H9 (cell line): ENCODE data around the gene AP2A2. TPM values are rescaled to one million over a fixed set of nuclear protein-coding genes. Genes with fewer than 3 reads are reported as not detected.

Source experiments
- DNase-seq: peaks from one replicate; pipeline ENCODE4 v3.0.0-alpha.2; 2017
- H2AFZ ChIP-seq: one replicate; pipeline ENCODE4 v1.6.1; 2013; ENCODE audit warnings: mild to moderate bottlenecking, low read length, control low read depth, moderate library complexity
- H2AK5ac ChIP-seq: 2 replicates; pipeline ENCODE4 v1.6.1; 2013; ENCODE audit warnings: low read length, control low read depth, mixed read lengths; ENCODE audit not compliant: insufficient read length
- H2BK120ac ChIP-seq: one replicate; pipeline ENCODE4 v1.6.1; 2013; ENCODE audit warnings: low read depth, mild to moderate bottlenecking, low read length, control low read depth, inconsistent platforms; ENCODE audit not compliant: poor library complexity, severe bottlenecking
- H2BK12ac ChIP-seq: 2 replicates; pipeline ENCODE4 v1.6.1; 2013; ENCODE audit warnings: low read length, control low read depth, mixed read lengths, low read depth; ENCODE audit not compliant: insufficient read length
- H2BK15ac ChIP-seq: 2 replicates; pipeline ENCODE4 v1.6.1; 2013; ENCODE audit warnings: low read depth, low read length, control low read depth
- H2BK20ac ChIP-seq: one replicate; pipeline ENCODE4 v1.6.1; 2013; ENCODE audit warnings: low read depth, mild to moderate bottlenecking, low read length, control low read depth, inconsistent platforms; ENCODE audit not compliant: poor library complexity, severe bottlenecking
- H2BK5ac ChIP-seq: 2 replicates; pipeline ENCODE4 v1.6.1; 2013; ENCODE audit warnings: low read length, control low read depth, mixed read lengths; ENCODE audit not compliant: insufficient read length
- H3K14ac ChIP-seq: 2 replicates; pipeline ENCODE4 v1.6.1; 2013; ENCODE audit warnings: low read length, control low read depth; ENCODE audit not compliant: insufficient read depth
- H3K18ac ChIP-seq: 2 replicates; pipeline ENCODE4 v1.6.1; 2013; ENCODE audit warnings: low read depth, mild to moderate bottlenecking, mixed read lengths, low read length, control low read depth; ENCODE audit not compliant: insufficient read length
- H3K23ac ChIP-seq: 2 replicates; pipeline ENCODE4 v1.6.1; 2013; ENCODE audit warnings: low read length, control low read depth, mixed read lengths, low read depth; ENCODE audit not compliant: insufficient read length
- H3K23me2 ChIP-seq: 2 replicates; pipeline ENCODE4 v1.6.1; 2013; ENCODE audit warnings: low read depth, mild to moderate bottlenecking, mixed read lengths, low read length, control low read depth; ENCODE audit not compliant: insufficient read length, poor library complexity, severe bottlenecking
- H3K27ac ChIP-seq: 2 replicates; pipeline ENCODE4 v1.5.1; 2013; ENCODE audit warnings: low read length, control low read depth, mixed read lengths, low read depth; ENCODE audit not compliant: insufficient read length
- H3K27me3 ChIP-seq: 2 replicates; pipeline ENCODE4 v1.6.1; 2013; ENCODE audit warnings: low read length, control low read depth, inconsistent platforms; ENCODE audit not compliant: insufficient read depth
- H3K4ac ChIP-seq: 2 replicates; pipeline ENCODE4 v1.6.1; 2013; ENCODE audit warnings: low read depth, mild to moderate bottlenecking, control low read depth, inconsistent platforms, low read length, moderate library complexity
- H3K4me1 ChIP-seq: 2 replicates; pipeline ENCODE4 v1.6.1; 2013; ENCODE audit warnings: low read length, control low read depth, inconsistent platforms; ENCODE audit not compliant: insufficient read depth
- H3K4me2 ChIP-seq: 2 replicates; pipeline ENCODE4 v1.6.1; 2013; ENCODE audit warnings: low read length, control low read depth, mixed read lengths; ENCODE audit not compliant: insufficient read length, insufficient read depth
- H3K56ac ChIP-seq: 2 replicates; pipeline ENCODE4 v1.6.1; 2013; ENCODE audit warnings: low read depth, mild to moderate bottlenecking, mixed read lengths, low read length, control low read depth; ENCODE audit not compliant: insufficient read length
- H3K79me1 ChIP-seq: 2 replicates; pipeline ENCODE4 v1.6.1; 2013; ENCODE audit warnings: low read depth, mild to moderate bottlenecking, moderate library complexity, low read length, control low read depth, inconsistent platforms; ENCODE audit not compliant: insufficient read depth, poor library complexity, severe bottlenecking
- H3K79me2 ChIP-seq: 2 replicates; pipeline ENCODE4 v1.6.1; 2013; ENCODE audit warnings: low read length, control low read depth, inconsistent platforms; ENCODE audit not compliant: insufficient read depth
- H3K9ac ChIP-seq: 2 replicates; pipeline ENCODE4 v1.6.1; 2013; ENCODE audit warnings: low read length, control low read depth, mixed read lengths; ENCODE audit not compliant: insufficient read length; ENCODE audit errors: extremely low read depth
- H3K9me3 ChIP-seq: one replicate; pipeline ENCODE4 v1.6.1; 2013; ENCODE audit warnings: low read depth, low read length, inconsistent platforms; ENCODE audit not compliant: control insufficient read depth
- H3T11ph ChIP-seq: one replicate; pipeline ENCODE4 v1.6.1; 2013; ENCODE audit warnings: mild to moderate bottlenecking, low read length, control low read depth, inconsistent platforms
- H4K20me1 ChIP-seq: one replicate; pipeline ENCODE4 v1.6.1; 2013; ENCODE audit not compliant: control insufficient read depth, insufficient read length, insufficient read depth
- H4K5ac ChIP-seq: 2 replicates; pipeline ENCODE4 v1.6.1; 2013; ENCODE audit warnings: low read depth, mild to moderate bottlenecking, mixed read lengths, low read length, control low read depth; ENCODE audit not compliant: insufficient read length
- H4K8ac ChIP-seq: replicated peaks from 2 replicates; pipeline ENCODE4 v1.6.1; 2013; ENCODE audit warnings: low read length, control low read depth, mixed read lengths, low read depth; ENCODE audit not compliant: insufficient read length
- H4K91ac ChIP-seq: 2 replicates; pipeline ENCODE4 v1.6.1; 2013; ENCODE audit warnings: low read depth, mild to moderate bottlenecking, moderate library complexity, mixed read lengths, low read length, control low read depth; ENCODE audit not compliant: insufficient read length
- H3K27ac Mint-ChIP-seq, 3 experiments: 2 replicates in 2 of 3; 3 replicates in 1 of 3; pipeline ENCODE4 v1.8.0; 2020 to 2021; ENCODE audit warnings: mixed read lengths in 3 of 3, mild to moderate bottlenecking in 1 of 3, moderate library complexity in 1 of 3
- H3K27me3 Mint-ChIP-seq: 2 replicates; pipeline ENCODE4 v1.8.0; 2021; ENCODE audit warnings: low read depth, mild to moderate bottlenecking, moderate library complexity, mixed read lengths
- H3K36me3 Mint-ChIP-seq, 3 experiments: 2 replicates in 2 of 3; 3 replicates in 1 of 3; pipeline ENCODE4 v1.8.0; 2020 to 2021; ENCODE audit warnings: low read depth in 3 of 3, mixed read lengths in 3 of 3; ENCODE audit not compliant: insufficient read depth in 1 of 3
- H3K4me1 Mint-ChIP-seq, 2 experiments: 2 replicates each; pipeline ENCODE4 v1.8.0; 2020; ENCODE audit warnings: mixed read lengths in 2 of 2
- H3K4me3 Mint-ChIP-seq, 2 experiments: 2 replicates in 1 of 2; 3 replicates in 1 of 2; pipeline ENCODE4 v1.8.0; 2020 to 2021; ENCODE audit warnings: mild to moderate bottlenecking in 2 of 2, mixed read lengths in 2 of 2, moderate library complexity in 1 of 2
- H3K9me3 Mint-ChIP-seq, 2 experiments: 2 replicates in 1 of 2; 3 replicates in 1 of 2; pipeline ENCODE4 v1.8.0; 2020; ENCODE audit warnings: mild to moderate bottlenecking in 2 of 2, mixed read lengths in 2 of 2, moderate library complexity in 1 of 2
- WGBS: extraction: QIAGEN DNeasy Blood & Tissue Kit; methylation state at CpG from one replicate; pipeline ENCODE4 v1.1.7; 2013; ENCODE audit warnings: missing lambda C conversion rate, low lambda C conversion rate, mixed read lengths; ENCODE audit not compliant: insufficient read length; ENCODE audit errors: extremely low coverage; 5-methylcytosine and 5-hydroxymethylcytosine counted together
- total RNA-seq: library from RNA; stranded (reverse); gene quantifications from 2 replicates; pipeline ENCODE4 v1.2.1, GENCODE V29; 2021
- TF ChIP-seq, protein P1 (sequence below): fragments of 200-600 bp; sonication (generic); conservative IDR thresholded peaks from 3 replicates; pipeline ENCODE4 v1.8.0; 2021; ENCODE audit warnings: antibody characterized with exemption, mild to moderate bottlenecking

AP2A2 gene
- total RNA-seq, 1 experiment from 2014 or later, result 53.7 TPM

DNA sequence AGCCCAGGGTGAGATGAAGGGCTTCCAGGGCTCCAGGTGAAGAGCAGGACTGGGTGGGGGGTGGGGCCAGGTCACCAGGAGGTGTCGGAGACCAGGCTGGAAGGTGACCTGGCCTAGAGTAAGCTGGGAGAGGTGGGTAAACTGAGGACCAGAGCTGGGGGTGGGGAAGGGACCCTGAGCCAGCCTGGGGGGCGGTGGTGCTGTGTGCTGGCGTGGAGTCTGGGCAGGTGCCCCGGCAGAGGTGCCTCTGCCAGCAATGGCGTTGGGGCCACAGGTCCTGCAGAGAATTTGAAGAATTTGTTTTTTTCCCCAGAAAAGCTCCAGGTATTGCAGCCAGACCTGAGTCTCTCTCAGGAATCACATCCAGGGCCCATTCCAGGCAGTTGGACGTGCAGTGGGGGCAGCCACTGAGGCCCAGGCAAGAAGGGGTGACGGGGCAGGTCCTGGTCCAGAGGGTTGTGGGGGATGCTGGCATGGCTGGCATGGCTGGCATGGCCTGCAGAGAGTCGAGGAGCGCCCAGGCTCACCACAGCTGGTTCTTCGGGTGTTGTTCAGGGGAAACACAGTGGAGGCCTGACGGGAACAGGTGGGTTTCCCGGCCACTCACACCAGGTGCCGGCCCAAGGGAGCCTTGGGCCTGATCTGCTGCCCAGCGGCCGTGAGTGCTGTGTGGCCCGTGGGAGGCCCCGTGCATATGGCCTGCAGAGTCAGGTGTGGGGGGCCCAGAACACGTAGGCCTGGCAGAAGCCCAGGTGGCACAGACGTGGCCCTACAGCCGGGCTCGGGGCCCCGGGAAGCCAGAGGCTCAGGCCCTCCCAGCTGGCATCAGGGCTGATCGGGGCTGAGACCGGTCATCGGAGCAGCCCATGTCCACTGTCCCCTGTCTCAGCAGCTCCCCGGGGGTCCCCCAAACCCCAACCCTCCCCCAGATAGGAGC lies 117.2 kb downstream of the AP2A2 start:
- Histone ChIP-seq H3K4me2 (no peak overlapping the region), H3K4me1 (no peaks in the 10 kb centered on the region), H4K20me1 (no peaks in the 10 kb centered on the region), H2BK120ac (no peak overlapping the region), H3K27ac (no peak overlapping the region), H2AK5ac (no peak overlapping the region), H3T11ph (no peak overlapping the region), H3K79me1 (no peaks in the 10 kb centered on the region), H2BK20ac (no peak overlapping the region), H4K91ac (no peak overlapping the region), H3K23ac (no peak overlapping the region), H3K56ac (no peak overlapping the region), H4K5ac (no peak overlapping the region), H2BK12ac (no peak overlapping the region), H3K14ac (no peak overlapping the region; the same call in 1 of the 2 replicates), H3K4ac (no peak overlapping the region), H3K79me2 (no peaks in the 10 kb centered on the region), H3K23me2 (no peaks in the 10 kb centered on the region), H2AFZ (no peak overlapping the region), H2BK15ac (no peak overlapping the region), H2BK5ac (no peak overlapping the region), H3K9ac (no peak overlapping the region), H4K8ac (no peak overlapping the region), H3K18ac (no peak overlapping the region), H3K27me3 (no peaks in the 10 kb centered on the region), H3K9me3 (no peaks in the 10 kb centered on the region)
- H3K27me3 Mint-ChIP-seq, result peaks cover 14% of the 10 kb centered on the region
- no peak overlapping the region for H3K4me3 Mint-ChIP-seq
- no peak for DNase-seq
- H3K36me3 Mint-ChIP-seq, result no peaks in the 10 kb centered on the region; a peak in 1 of 7 replicates
- no peak overlapping the region for H3K27ac Mint-ChIP-seq
- no peaks in the 10 kb centered on the region for H3K4me1 Mint-ChIP-seq
- WGBS, result no CpG with 5 or more reads among the region's 26 CpGs
- TF ChIP-seq, protein P1, sequence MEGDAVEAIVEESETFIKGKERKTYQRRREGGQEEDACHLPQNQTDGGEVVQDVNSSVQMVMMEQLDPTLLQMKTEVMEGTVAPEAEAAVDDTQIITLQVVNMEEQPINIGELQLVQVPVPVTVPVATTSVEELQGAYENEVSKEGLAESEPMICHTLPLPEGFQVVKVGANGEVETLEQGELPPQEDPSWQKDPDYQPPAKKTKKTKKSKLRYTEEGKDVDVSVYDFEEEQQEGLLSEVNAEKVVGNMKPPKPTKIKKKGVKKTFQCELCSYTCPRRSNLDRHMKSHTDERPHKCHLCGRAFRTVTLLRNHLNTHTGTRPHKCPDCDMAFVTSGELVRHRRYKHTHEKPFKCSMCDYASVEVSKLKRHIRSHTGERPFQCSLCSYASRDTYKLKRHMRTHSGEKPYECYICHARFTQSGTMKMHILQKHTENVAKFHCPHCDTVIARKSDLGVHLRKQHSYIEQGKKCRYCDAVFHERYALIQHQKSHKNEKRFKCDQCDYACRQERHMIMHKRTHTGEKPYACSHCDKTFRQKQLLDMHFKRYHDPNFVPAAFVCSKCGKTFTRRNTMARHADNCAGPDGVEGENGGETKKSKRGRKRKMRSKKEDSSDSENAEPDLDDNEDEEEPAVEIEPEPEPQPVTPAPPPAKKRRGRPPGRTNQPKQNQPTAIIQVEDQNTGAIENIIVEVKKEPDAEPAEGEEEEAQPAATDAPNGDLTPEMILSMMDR, result no peak
- H3K9me3 Mint-ChIP-seq, result no peaks in the 10 kb centered on the region; a peak in 1 of 5 replicates
